Measurements from ENCODE around the gene TRIM7.

GRCh38 chr5:181197326-181197951, 7.6 kb downstream of the TRIM7 start:
- TF ChIP-seq EZH2 (IDR thresholded peaks at IDR 0.05; ENCODE audit: borderline replicate concordance, insufficient read depth, low read length, poor library complexity, severe bottlenecking), result no peak
- TF ChIP-seq, protein P1, sequence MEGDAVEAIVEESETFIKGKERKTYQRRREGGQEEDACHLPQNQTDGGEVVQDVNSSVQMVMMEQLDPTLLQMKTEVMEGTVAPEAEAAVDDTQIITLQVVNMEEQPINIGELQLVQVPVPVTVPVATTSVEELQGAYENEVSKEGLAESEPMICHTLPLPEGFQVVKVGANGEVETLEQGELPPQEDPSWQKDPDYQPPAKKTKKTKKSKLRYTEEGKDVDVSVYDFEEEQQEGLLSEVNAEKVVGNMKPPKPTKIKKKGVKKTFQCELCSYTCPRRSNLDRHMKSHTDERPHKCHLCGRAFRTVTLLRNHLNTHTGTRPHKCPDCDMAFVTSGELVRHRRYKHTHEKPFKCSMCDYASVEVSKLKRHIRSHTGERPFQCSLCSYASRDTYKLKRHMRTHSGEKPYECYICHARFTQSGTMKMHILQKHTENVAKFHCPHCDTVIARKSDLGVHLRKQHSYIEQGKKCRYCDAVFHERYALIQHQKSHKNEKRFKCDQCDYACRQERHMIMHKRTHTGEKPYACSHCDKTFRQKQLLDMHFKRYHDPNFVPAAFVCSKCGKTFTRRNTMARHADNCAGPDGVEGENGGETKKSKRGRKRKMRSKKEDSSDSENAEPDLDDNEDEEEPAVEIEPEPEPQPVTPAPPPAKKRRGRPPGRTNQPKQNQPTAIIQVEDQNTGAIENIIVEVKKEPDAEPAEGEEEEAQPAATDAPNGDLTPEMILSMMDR (IDR thresholded peaks at IDR 0.05; ENCODE audit: poor library complexity, severe bottlenecking), result no peak
- TF ChIP-seq, protein P2, sequence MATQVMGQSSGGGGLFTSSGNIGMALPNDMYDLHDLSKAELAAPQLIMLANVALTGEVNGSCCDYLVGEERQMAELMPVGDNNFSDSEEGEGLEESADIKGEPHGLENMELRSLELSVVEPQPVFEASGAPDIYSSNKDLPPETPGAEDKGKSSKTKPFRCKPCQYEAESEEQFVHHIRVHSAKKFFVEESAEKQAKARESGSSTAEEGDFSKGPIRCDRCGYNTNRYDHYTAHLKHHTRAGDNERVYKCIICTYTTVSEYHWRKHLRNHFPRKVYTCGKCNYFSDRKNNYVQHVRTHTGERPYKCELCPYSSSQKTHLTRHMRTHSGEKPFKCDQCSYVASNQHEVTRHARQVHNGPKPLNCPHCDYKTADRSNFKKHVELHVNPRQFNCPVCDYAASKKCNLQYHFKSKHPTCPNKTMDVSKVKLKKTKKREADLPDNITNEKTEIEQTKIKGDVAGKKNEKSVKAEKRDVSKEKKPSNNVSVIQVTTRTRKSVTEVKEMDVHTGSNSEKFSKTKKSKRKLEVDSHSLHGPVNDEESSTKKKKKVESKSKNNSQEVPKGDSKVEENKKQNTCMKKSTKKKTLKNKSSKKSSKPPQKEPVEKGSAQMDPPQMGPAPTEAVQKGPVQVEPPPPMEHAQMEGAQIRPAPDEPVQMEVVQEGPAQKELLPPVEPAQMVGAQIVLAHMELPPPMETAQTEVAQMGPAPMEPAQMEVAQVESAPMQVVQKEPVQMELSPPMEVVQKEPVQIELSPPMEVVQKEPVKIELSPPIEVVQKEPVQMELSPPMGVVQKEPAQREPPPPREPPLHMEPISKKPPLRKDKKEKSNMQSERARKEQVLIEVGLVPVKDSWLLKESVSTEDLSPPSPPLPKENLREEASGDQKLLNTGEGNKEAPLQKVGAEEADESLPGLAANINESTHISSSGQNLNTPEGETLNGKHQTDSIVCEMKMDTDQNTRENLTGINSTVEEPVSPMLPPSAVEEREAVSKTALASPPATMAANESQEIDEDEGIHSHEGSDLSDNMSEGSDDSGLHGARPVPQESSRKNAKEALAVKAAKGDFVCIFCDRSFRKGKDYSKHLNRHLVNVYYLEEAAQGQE (IDR thresholded peaks at IDR 0.05; ENCODE audit: borderline replicate concordance), result no peak

Data from neural cell (in vitro differentiated cells).